BJ (cell line): ENCODE results near the gene MGAT4B. TPM values are rescaled to one million over a fixed set of nuclear protein-coding genes. Genes with fewer than 3 reads are reported as not detected.

Source experiments
- CTCF ChIA-PET: fragments of 350-600 bp; formaldehyde crosslinking; extraction: SDS; loops from one replicate; lab custom pipeline; 2021; ENCODE audit warnings: antibody characterized with exemption, inconsistent platforms; lab: Yijun Ruan, JAX
- POLR2A ChIA-PET: fragments of 300-600 bp; sonication (Branson Sonifier 250); formaldehyde crosslinking; extraction: SDS; loops from one replicate; lab custom pipeline; 2021; ENCODE audit warnings: antibody characterized with exemption; lab: Charles Lee
- DNase-seq: peaks from one replicate; pipeline ENCODE4 v3.0.0-alpha.2; 2011; ENCODE audit warnings: low read depth
- H3K27me3 ChIP-seq: 2 replicates; pipeline ENCODE4 v1.6.0; 2011; ENCODE audit warnings: low read length; ENCODE audit not compliant: control insufficient read depth, insufficient read depth
- H3K36me3 ChIP-seq: 2 replicates; pipeline ENCODE4 v1.5.1; 2011; ENCODE audit warnings: low read length; ENCODE audit not compliant: control insufficient read depth, insufficient read depth
- H3K4me3 ChIP-seq: 2 replicates; pipeline ENCODE4 v1.5.1; 2011; ENCODE audit warnings: low read depth, mild to moderate bottlenecking, control low read depth, low read length
- CTCF ChIP-seq: IDR thresholded peaks from 2 replicates; pipeline ENCODE4 v1.5.1; 2011; ENCODE audit warnings: low read depth, mild to moderate bottlenecking, control low read depth, inconsistent platforms, low read length, moderate library complexity; ENCODE audit not compliant: insufficient read depth
- polyA plus RNA-seq: library from polyadenylated mRNA; depleted of rRNA; stranded (reverse); fragments of >200 nt; gene quantifications from 2 replicates; pipeline ENCODE4 v1.2.3, GENCODE V29; 2011

MGAT4B gene
- polyA plus RNA-seq, 1 experiment, result 131 TPM

GRCh38 chr5:179799644-179799973 lies 7.1 kb downstream of the MGAT4B start:
- TF ChIP-seq CTCF, result no peak
- ChIA-PET CTCF (no interaction called here), POLR2A (no interaction called here)
- H3K27me3 ChIP-seq, result no peaks in the 10 kb centered on the region
- no peak for DNase-seq
- H3K36me3 ChIP-seq, result peaks cover 44% of the 10 kb centered on the region
- H3K4me3 ChIP-seq, result no peak overlapping the region

GRCh38 chr5:179798771-179799643 lies 7.7 kb downstream of the MGAT4B start:
- ChIA-PET POLR2A (no interaction called here), CTCF (interaction anchor here (0.7 kb wide), 1 partner anchor 9 kb away, joined by 3 read pairs; no protein-coding TSS in a partner anchor)
- no peak for TF ChIP-seq CTCF
- no peaks in the 10 kb centered on the region for H3K27me3 ChIP-seq
- H3K4me3 ChIP-seq, result no peak overlapping the region
- peaks cover 44% of the 10 kb centered on the region for H3K36me3 ChIP-seq
- no peak for DNase-seq

- CTCF ChIA-PET, result interaction anchor here (0.7 to 2.4 kb wide), 3 partner anchors 8 to 35 kb away, joined by 3 to 6 read pairs (median 3); partner anchors contain the start of gene MGAT4B
Observed at GRCh38 chr5:179798144-179798770, 8.4 kb downstream of the MGAT4B start.

GRCh38 chr5:179797741-179798140 lies 8.9 kb downstream of the MGAT4B start:
- no peaks in the 10 kb centered on the region for H3K27me3 ChIP-seq
- no peak overlapping the region for H3K4me3 ChIP-seq
- H3K36me3 ChIP-seq, result peaks cover 44% of the 10 kb centered on the region
- POLR2A ChIA-PET, result no interaction called here
- CTCF ChIA-PET, result interaction anchor here (1.1 to 2.4 kb wide), 2 partner anchors 8 to 35 kb away, joined by 3 to 6 read pairs; partner anchors contain the start of gene MGAT4B
- no peak for DNase-seq
- TF ChIP-seq CTCF, result no peak

More at GRCh38 chr5:179798144-179798770, 8.4 kb downstream of the MGAT4B start:
- POLR2A ChIA-PET, result no interaction called here
- no peak overlapping the region for H3K4me3 ChIP-seq
- TF ChIP-seq CTCF, result no peak
- no peaks in the 10 kb centered on the region for H3K27me3 ChIP-seq
- H3K36me3 ChIP-seq, result peaks cover 44% of the 10 kb centered on the region
- DNase-seq, result no peak
